Central memory CD4-positive, alpha-beta T cell (primary cell): ENCODE measurements around the gene ANKRD16.
"Not testable (repeated sequence)": the region's sequence is repeated elsewhere in the genome, so short reads cannot be mapped to it uniquely, and the experiment has no call there.

Source experiments
- DNase-seq: peaks from one replicate; pipeline ENCODE4 v3.0.0; 2022

The ANKRD16 gene

GRCh38 chr10:5902511-5903274 is 13.0 kb upstream of the ANKRD16 start:
- no peak for DNase-seq

GRCh38 chr10:5900247-5900646 is 10.6 kb upstream of the ANKRD16 start:
- no peak for DNase-seq

GRCh38 chr10:5898163-5898562 is 8.5 kb upstream of the ANKRD16 start:
- DNase-seq = no peak

- DNase-seq = no peak
Measured at GRCh38 chr10:5897504-5897903, 7.8 kb upstream of the ANKRD16 start.

GRCh38 chr10:5897053-5897340 is 7.3 kb upstream of the ANKRD16 start:
- DNase-seq = no peak

- DNase-seq = no peak
Measured at GRCh38 chr10:5896208-5897052, 6.7 kb upstream of the ANKRD16 start.

- DNase-seq = no peak
Measured at GRCh38 chr10:5895804-5896203, 6.1 kb upstream of the ANKRD16 start.

GRCh38 chr10:5895365-5895764 is 5.7 kb upstream of the ANKRD16 start:
- DNase-seq = no peak

- DNase-seq = no peak
Measured at GRCh38 chr10:5894873-5895272, 5.2 kb upstream of the ANKRD16 start.

- DNase-seq = no peak
Measured at GRCh38 chr10:5894403-5894802, 4.7 kb upstream of the ANKRD16 start.

GRCh38 chr10:5893321-5893720 is 3.6 kb upstream of the ANKRD16 start:
- no peak for DNase-seq

GRCh38 chr10:5892007-5892406 is 2.3 kb upstream of the ANKRD16 start:
- no peak for DNase-seq

- DNase-seq = no peak
Measured at GRCh38 chr10:5891009-5891408, 1.3 kb upstream of the ANKRD16 start.

- DNase-seq = peak; percentile 15
Measured at GRCh38 chr10:5890452-5890915, 791 bp upstream of the ANKRD16 start.

- DNase-seq = peak; percentile 14
Measured at GRCh38 chr10:5888843-5889623, 660 bp downstream of the ANKRD16 start.

- no peak for DNase-seq
Measured at GRCh38 chr10:5888351-5888750, 1.3 kb downstream of the ANKRD16 start.

- no peak for DNase-seq
Measured at GRCh38 chr10:5887641-5888040, 2.1 kb downstream of the ANKRD16 start.

- no peak for DNase-seq
Measured at GRCh38 chr10:5887029-5887428, 2.7 kb downstream of the ANKRD16 start.

- no peak for DNase-seq
Measured at GRCh38 chr10:5885619-5886018, 4.1 kb downstream of the ANKRD16 start.

GRCh38 chr10:5882961-5883360 is 6.7 kb downstream of the ANKRD16 start:
- no peak for DNase-seq

- DNase-seq = not testable (repeated sequence)
Measured at GRCh38 chr10:5877041-5877440, 12.7 kb downstream of the ANKRD16 start.

- no peak for DNase-seq
Measured at GRCh38 chr10:5876181-5876768, 13.4 kb downstream of the ANKRD16 start.

GRCh38 chr10:5873515-5873995 is 16.1 kb downstream of the ANKRD16 start:
- peak; percentile 56 for DNase-seq
